GM19467 (cell line): ENCODE measurements around the gene EHBP1L1.

Experiments
- ATAC-seq: cut with Tn5 transposase; IDR thresholded peaks from one replicate; pipeline ENCODE4 v1.9.1; 2021; ENCODE audit warnings: mild to moderate bottlenecking, moderate library complexity; ENCODE audit not compliant: unreplicated experiment

EHBP1L1 gene

GRCh38 chr11:65613091-65613928 is 37.5 kb downstream of the EHBP1L1 start:
- no peak for ATAC-seq

- ATAC-seq, result peak; percentile 67
Observed at GRCh38 chr11:65615229-65615949, 39.5 kb downstream of the EHBP1L1 start, which contains the start of gene PCNX3. TSS of gene PCNX3 (plus strand) at chr11:65615776. CDS start at chr11:65616312, 536 bp downstream.

GRCh38 chr11:65615950-65616574 is 40.2 kb downstream of the EHBP1L1 start:
- ATAC-seq, result peak; percentile 0

- ATAC-seq, result no peak
Observed at GRCh38 chr11:65616575-65617001, 40.7 kb downstream of the EHBP1L1 start.

GRCh38 chr11:65617136-65617850 is 41.4 kb downstream of the EHBP1L1 start:
- no peak for ATAC-seq

- ATAC-seq, result no peak
Observed at GRCh38 chr11:65617990-65618751, 42.3 kb downstream of the EHBP1L1 start.

GRCh38 chr11:65618763-65619162 is 42.9 kb downstream of the EHBP1L1 start:
- ATAC-seq, result no peak

GRCh38 chr11:65619281-65619928 is 43.6 kb downstream of the EHBP1L1 start:
- ATAC-seq, result no peak

- ATAC-seq, result no peak
Observed at GRCh38 chr11:65620666-65621065, 44.8 kb downstream of the EHBP1L1 start.

- ATAC-seq, result no peak
Observed at GRCh38 chr11:65621460-65621859, 45.6 kb downstream of the EHBP1L1 start.

GRCh38 chr11:65622011-65622410 is 46.2 kb downstream of the EHBP1L1 start:
- ATAC-seq, result no peak

GRCh38 chr11:65623177-65623576 is 47.3 kb downstream of the EHBP1L1 start:
- ATAC-seq, result no peak

- no peak for ATAC-seq
Observed at GRCh38 chr11:65623852-65624616, 48.2 kb downstream of the EHBP1L1 start.

- ATAC-seq, result no peak
Observed at GRCh38 chr11:65624931-65625627, 49.2 kb downstream of the EHBP1L1 start.

- no peak for ATAC-seq
Observed at GRCh38 chr11:65625628-65626342, 49.9 kb downstream of the EHBP1L1 start.

GRCh38 chr11:65627202-65627601 is 51.3 kb downstream of the EHBP1L1 start:
- no peak for ATAC-seq

- no peak for ATAC-seq
Observed at GRCh38 chr11:65629579-65629978, 53.7 kb downstream of the EHBP1L1 start.

GRCh38 chr11:65630215-65630614 is 54.4 kb downstream of the EHBP1L1 start:
- ATAC-seq, result no peak
